Testis (tissue), 2 donors: ENCODE data around the gene ADH5.

Experiments used
- CTCF ChIP-seq, 3 experiments: fragments of 450-650 bp in 2 of 3; fragments of 200-600 bp in 1 of 3; sonication (generic) in 1 of 3; IDR thresholded peaks; one replicate each; pipeline ENCODE4 v1.5.1; 2016 to 2019; ENCODE audit warnings: antibody characterized with exemption in 3 of 3, mild to moderate bottlenecking in 2 of 3, moderate library complexity in 1 of 3
- POLR2A ChIP-seq: fragments of 450-650 bp; IDR thresholded peaks from one replicate; pipeline ENCODE4 v1.6.1; 2017; ENCODE audit warnings: antibody characterized with exemption, mild to moderate bottlenecking, moderate library complexity

DNA sequence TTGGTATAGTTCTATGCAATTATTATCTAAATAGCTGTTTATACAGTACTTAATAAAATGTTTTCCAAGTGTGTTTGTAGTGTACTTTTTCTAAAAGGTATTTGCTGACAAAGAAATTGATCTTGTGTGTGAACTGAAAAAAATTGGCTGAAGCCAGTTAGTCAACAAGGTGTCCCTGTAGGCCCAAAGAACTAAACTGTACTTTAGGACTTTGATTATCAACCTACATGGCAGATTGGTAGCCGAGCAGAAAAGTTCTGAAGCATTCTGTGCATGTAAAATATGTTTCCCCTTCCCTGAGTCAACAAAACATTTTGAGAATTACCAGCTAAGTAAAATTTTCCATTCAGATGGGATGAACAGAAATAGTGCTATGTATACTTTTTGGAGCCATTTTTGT, 21.0 kb downstream of the ADH5 start:
- TF ChIP-seq CTCF (IDR thresholded peaks at IDR 0.05) (no peak), POLR2A (no peak)
